ENCODE results near the gene FBXO36.

GRCh38 chr2:229955663-229956062 is 33.4 kb downstream of the FBXO36 start:
- TF ChIP-seq EZH2 (IDR thresholded peaks at IDR 0.05; ENCODE audit: insufficient read depth, low read length), result no peak
- TF ChIP-seq, protein P1, sequence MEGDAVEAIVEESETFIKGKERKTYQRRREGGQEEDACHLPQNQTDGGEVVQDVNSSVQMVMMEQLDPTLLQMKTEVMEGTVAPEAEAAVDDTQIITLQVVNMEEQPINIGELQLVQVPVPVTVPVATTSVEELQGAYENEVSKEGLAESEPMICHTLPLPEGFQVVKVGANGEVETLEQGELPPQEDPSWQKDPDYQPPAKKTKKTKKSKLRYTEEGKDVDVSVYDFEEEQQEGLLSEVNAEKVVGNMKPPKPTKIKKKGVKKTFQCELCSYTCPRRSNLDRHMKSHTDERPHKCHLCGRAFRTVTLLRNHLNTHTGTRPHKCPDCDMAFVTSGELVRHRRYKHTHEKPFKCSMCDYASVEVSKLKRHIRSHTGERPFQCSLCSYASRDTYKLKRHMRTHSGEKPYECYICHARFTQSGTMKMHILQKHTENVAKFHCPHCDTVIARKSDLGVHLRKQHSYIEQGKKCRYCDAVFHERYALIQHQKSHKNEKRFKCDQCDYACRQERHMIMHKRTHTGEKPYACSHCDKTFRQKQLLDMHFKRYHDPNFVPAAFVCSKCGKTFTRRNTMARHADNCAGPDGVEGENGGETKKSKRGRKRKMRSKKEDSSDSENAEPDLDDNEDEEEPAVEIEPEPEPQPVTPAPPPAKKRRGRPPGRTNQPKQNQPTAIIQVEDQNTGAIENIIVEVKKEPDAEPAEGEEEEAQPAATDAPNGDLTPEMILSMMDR (IDR thresholded peaks at IDR 0.05; ENCODE audit: insufficient read depth, low read depth, low read length), result no peak
